ENCODE measurements around the gene DCLK3. TPM values are rescaled to one million over a fixed set of nuclear protein-coding genes. Genes with fewer than 3 reads are reported as not detected.

Gene DCLK3
- total RNA-seq, 1 experiment from 2014 or later, result 0.55 TPM

DNA sequence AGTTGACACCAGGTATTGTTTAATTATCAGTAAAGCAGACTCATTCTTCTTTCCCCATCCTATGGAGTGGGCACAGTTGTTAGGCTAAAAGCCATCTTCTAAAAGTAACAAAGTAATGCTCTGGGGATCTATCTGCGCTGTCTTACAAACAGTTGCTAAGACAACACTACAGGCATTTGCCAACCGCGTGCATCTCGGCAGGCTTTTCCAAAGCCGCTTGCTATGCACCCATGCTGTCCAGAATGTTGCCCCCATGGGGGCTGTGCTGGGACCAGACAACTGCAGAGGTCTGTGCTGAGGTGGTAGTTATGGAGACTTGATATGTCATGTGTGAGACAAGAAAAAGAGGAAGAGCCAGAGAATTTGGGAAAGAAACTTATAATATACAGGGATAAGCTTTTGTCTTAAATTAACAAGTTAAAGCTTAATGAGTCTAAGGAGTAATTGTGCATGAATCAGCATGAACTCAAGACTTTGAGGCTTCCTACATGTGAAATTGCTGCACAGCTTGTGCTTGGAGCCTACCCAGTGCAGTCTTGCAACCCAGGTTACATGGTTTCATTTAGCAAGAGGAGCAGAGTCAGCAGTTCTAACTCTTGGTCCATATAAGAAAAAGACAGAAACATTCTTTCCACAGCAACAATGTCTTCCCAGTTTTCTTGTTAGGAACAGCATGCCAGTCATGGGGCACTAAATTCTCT lies 38.9 kb upstream of the DCLK3 start:
- H3K4me1 Mint-ChIP-seq, result peaks cover 18% of the 10 kb centered on the region
- peaks cover 14% of the 10 kb centered on the region for H3K36me3 Mint-ChIP-seq
- no peak for ATAC-seq
- TF ChIP-seq GRHL2 (CRISPR knock-in tag; IDR thresholded peaks at IDR 0.05; ENCODE audit: insufficient replicate concordance, severe bottlenecking), result no peak
- no peak for TF ChIP-seq ZBTB21 (CRISPR knock-in tag; IDR thresholded peaks at IDR 0.05; ENCODE audit: borderline replicate concordance)
- TF ChIP-seq, protein P1, sequence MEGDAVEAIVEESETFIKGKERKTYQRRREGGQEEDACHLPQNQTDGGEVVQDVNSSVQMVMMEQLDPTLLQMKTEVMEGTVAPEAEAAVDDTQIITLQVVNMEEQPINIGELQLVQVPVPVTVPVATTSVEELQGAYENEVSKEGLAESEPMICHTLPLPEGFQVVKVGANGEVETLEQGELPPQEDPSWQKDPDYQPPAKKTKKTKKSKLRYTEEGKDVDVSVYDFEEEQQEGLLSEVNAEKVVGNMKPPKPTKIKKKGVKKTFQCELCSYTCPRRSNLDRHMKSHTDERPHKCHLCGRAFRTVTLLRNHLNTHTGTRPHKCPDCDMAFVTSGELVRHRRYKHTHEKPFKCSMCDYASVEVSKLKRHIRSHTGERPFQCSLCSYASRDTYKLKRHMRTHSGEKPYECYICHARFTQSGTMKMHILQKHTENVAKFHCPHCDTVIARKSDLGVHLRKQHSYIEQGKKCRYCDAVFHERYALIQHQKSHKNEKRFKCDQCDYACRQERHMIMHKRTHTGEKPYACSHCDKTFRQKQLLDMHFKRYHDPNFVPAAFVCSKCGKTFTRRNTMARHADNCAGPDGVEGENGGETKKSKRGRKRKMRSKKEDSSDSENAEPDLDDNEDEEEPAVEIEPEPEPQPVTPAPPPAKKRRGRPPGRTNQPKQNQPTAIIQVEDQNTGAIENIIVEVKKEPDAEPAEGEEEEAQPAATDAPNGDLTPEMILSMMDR (IDR thresholded peaks at IDR 0.05), result no peak
- TF ChIP-seq ATF1 (CRISPR knock-in tag; IDR thresholded peaks at IDR 0.05), result no peak
- no peak for TF ChIP-seq GTF2I (CRISPR knock-in tag; conservative IDR thresholded peaks at IDR 0.05)
- TF ChIP-seq, protein P2, sequence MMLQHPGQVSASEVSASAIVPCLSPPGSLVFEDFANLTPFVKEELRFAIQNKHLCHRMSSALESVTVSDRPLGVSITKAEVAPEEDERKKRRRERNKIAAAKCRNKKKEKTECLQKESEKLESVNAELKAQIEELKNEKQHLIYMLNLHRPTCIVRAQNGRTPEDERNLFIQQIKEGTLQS (CRISPR knock-in tag; conservative IDR thresholded peaks at IDR 0.05), result no peak
- ChIA-PET POLR2A (no interaction called here), CTCF (interaction anchor here (1.5 to 2.4 kb wide), 3 partner anchors 11 to 66 kb away, joined by 4 to 12 read pairs (median 11); no protein-coding TSS in a partner anchor)
- DNase-seq (ENCODE audit: low spot score), result no peak
- peaks cover 29% of the 10 kb centered on the region for H3K9me3 Mint-ChIP-seq
- H3K4me3 Mint-ChIP-seq, result no peak overlapping the region
- no peaks in the 10 kb centered on the region for H3K27me3 Mint-ChIP-seq (ENCODE audit: low read depth)
- no peak overlapping the region for H3K27ac Mint-ChIP-seq

GRCh38 chr3:36800533-36801116 lies 36.3 kb upstream of the DCLK3 start:
- TF ChIP-seq, protein P3, sequence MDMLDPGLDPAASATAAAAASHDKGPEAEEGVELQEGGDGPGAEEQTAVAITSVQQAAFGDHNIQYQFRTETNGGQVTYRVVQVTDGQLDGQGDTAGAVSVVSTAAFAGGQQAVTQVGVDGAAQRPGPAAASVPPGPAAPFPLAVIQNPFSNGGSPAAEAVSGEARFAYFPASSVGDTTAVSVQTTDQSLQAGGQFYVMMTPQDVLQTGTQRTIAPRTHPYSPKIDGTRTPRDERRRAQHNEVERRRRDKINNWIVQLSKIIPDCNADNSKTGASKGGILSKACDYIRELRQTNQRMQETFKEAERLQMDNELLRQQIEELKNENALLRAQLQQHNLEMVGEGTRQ (CRISPR knock-in tag; IDR thresholded peaks at IDR 0.05), result no peak
- TF ChIP-seq, protein P4, sequence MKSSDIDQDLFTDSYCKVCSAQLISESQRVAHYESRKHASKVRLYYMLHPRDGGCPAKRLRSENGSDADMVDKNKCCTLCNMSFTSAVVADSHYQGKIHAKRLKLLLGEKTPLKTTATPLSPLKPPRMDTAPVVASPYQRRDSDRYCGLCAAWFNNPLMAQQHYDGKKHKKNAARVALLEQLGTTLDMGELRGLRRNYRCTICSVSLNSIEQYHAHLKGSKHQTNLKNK (CRISPR knock-in tag; IDR thresholded peaks at IDR 0.05), result no peak
- no peak for TF ChIP-seq SMAD3 (CRISPR knock-in tag; IDR thresholded peaks at IDR 0.05; ENCODE audit: borderline replicate concordance)
- Mint-ChIP-seq H3K4me3 (no peak overlapping the region), H3K4me1 (peaks cover 18% of the 10 kb centered on the region), H3K27me3 (ENCODE audit: low read depth) (no peaks in the 10 kb centered on the region), H3K9me3 (peaks cover 12% of the 10 kb centered on the region), H3K27ac (no peak overlapping the region), H3K36me3 (peaks cover 6% of the 10 kb centered on the region)
- ATAC-seq (peak; percentile 63; the same call in 1 of the 2 replicates), DNase-seq (ENCODE audit: low spot score) (no peak)
- ChIA-PET CTCF (interaction anchor here (0.7 to 1.9 kb wide), 3 partner anchors 8 to 15 kb away, joined by 4 to 10 read pairs (median 5); no protein-coding TSS in a partner anchor), POLR2A (no interaction called here)

GRCh38 chr3:36796881-36797280 lies 32.5 kb upstream of the DCLK3 start:
- H3K4me3 Mint-ChIP-seq, result no peak overlapping the region
- H3K4me1 Mint-ChIP-seq, result peaks cover 22% of the 10 kb centered on the region
- CTCF ChIA-PET, result no interaction called here
- no peaks in the 10 kb centered on the region; the same call in 1 of the 2 replicates for H3K9me3 Mint-ChIP-seq
- no peak overlapping the region for H3K27ac Mint-ChIP-seq
- H3K27me3 Mint-ChIP-seq (ENCODE audit: low read depth), result no peaks in the 10 kb centered on the region; the same call in 1 of the 2 replicates
- POLR2A ChIA-PET, result no interaction called here
- ATAC-seq (no peak), DNase-seq (ENCODE audit: low spot score) (no peak)
- no peaks in the 10 kb centered on the region for H3K36me3 Mint-ChIP-seq
- TF ChIP-seq CREM (CRISPR knock-in tag; IDR thresholded peaks at IDR 0.05) (no peak), EMX1 (CRISPR knock-in tag; IDR thresholded peaks at IDR 0.05) (no peak), PRRX2 (CRISPR knock-in tag; IDR thresholded peaks at IDR 0.05) (no peak), NFE2L1 (CRISPR knock-in tag; IDR thresholded peaks at IDR 0.05) (no peak), ZBTB21 (CRISPR knock-in tag; IDR thresholded peaks at IDR 0.05; ENCODE audit: borderline replicate concordance) (no peak), ERG (CRISPR knock-in tag; IDR thresholded peaks at IDR 0.05) (no peak), ELF4 (CRISPR knock-in tag; IDR thresholded peaks at IDR 0.05; ENCODE audit: low read depth) (no peak), JUN (CRISPR knock-in tag; IDR thresholded peaks at IDR 0.05) (no peak), ZNF219 (CRISPR knock-in tag; IDR thresholded peaks at IDR 0.05; ENCODE audit: borderline replicate concordance) (no peak), E2F1 (CRISPR knock-in tag; IDR thresholded peaks at IDR 0.05) (no peak), IRF2 (CRISPR knock-in tag; IDR thresholded peaks at IDR 0.05; ENCODE audit: borderline replicate concordance, low read depth) (no peak)
- TF ChIP-seq, protein P3 (CRISPR knock-in tag; IDR thresholded peaks at IDR 0.05), result no peak
- TF ChIP-seq, protein P4 (CRISPR knock-in tag; IDR thresholded peaks at IDR 0.05), result no peak
- TF ChIP-seq, protein P5, sequence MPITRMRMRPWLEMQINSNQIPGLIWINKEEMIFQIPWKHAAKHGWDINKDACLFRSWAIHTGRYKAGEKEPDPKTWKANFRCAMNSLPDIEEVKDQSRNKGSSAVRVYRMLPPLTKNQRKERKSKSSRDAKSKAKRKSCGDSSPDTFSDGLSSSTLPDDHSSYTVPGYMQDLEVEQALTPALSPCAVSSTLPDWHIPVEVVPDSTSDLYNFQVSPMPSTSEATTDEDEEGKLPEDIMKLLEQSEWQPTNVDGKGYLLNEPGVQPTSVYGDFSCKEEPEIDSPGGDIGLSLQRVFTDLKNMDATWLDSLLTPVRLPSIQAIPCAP (CRISPR knock-in tag; IDR thresholded peaks at IDR 0.05), result no peak
- TF ChIP-seq, protein P6, sequence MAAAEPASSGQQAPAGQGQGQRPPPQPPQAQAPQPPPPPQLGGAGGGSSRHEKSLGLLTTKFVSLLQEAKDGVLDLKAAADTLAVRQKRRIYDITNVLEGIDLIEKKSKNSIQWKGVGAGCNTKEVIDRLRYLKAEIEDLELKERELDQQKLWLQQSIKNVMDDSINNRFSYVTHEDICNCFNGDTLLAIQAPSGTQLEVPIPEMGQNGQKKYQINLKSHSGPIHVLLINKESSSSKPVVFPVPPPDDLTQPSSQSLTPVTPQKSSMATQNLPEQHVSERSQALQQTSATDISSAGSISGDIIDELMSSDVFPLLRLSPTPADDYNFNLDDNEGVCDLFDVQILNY (CRISPR knock-in tag; IDR thresholded peaks at IDR 0.05), result no peak

Measured in WTC11 (cell line).